K562 (cell line): ENCODE data around the gene PTRHD1. TPM values are rescaled to one million over a fixed set of nuclear protein-coding genes. Genes with fewer than 3 reads are reported as not detected.

Experiments used
- ATAC-seq: fragments of 200-7000 bp; cut with Tn5 transposase; 3 replicates; pipeline ENCODE4 v1.9.1; 2020; ENCODE audit warnings: moderate library complexity
- BruUV-seq: library from RNA; stranded (reverse); fragments of 400-500 nt; replicated peaks from 2 replicates; lab custom pipeline; 2021; lab: Mats Ljungman, UMichigan
- CTCF ChIA-PET: fragments of 300-600 bp; formaldehyde crosslinking; extraction: SDS; loops from one replicate; lab custom pipeline; 2021; ENCODE audit warnings: low intra/inter-chr PET ratio; lab: Yijun Ruan, JAX
- POLR2A ChIA-PET: fragments of 300-600, 350-650 bp; sonication (Branson Sonifier 250); formaldehyde crosslinking; extraction: SDS; loops from one replicate; lab custom pipeline; 2021; ENCODE audit warnings: antibody characterized with exemption, inconsistent platforms; lab: Yijun Ruan, JAX
- DNase-seq, 4 experiments: peaks; one replicate each; pipeline versions ENCODE4 v3.0.0 to v3.0.0-alpha.2; 2011 to 2018; ENCODE audit warnings: low spot score in 3 of 4, mixed read lengths in 3 of 4; ENCODE audit errors: extremely low read depth in 1 of 4
- FAIRE-seq: peaks from 2 replicates; lab custom pipeline; 2011; peaks lifted over from hg19 to GRCh38; lab: Jason Lieb, UNC
- H2AFZ ChIP-seq: 2 replicates; pipeline ENCODE4 v1.6.0; 2011; ENCODE audit warnings: low read depth, low read length, control low read depth, inconsistent platforms
- H3K27ac ChIP-seq: fragments of 200-600 bp; 3 replicates; pipeline ENCODE4 v1.8.0; 2011; ENCODE audit warnings: low read depth, mild to moderate bottlenecking, control low read depth, inconsistent platforms, low read length, moderate library complexity, mixed read lengths; ENCODE audit errors: extremely low read depth
- H3K27me3 ChIP-seq, 2 experiments: fragments of 300-600 bp in 1 of 2; 2 replicates in 1 of 2; 3 replicates in 1 of 2; pipeline versions ENCODE4 v1.6.0 to v1.8.0; 2011; ENCODE audit warnings: inconsistent platforms in 2 of 2, low read length in 2 of 2, mild to moderate bottlenecking in 1 of 2, mixed read lengths in 1 of 2, moderate library complexity in 1 of 2; ENCODE audit not compliant: control insufficient read depth in 2 of 2, insufficient read depth in 2 of 2
- H3K36me3 ChIP-seq: fragments of 300-600 bp; 3 replicates; pipeline ENCODE4 v1.8.0; 2011; ENCODE audit warnings: mild to moderate bottlenecking, low read length, inconsistent platforms; ENCODE audit not compliant: control insufficient read depth, insufficient read depth
- H3K4me1 ChIP-seq, 2 experiments: fragments of 200-600 bp in 1 of 2; replicated peaks in 1 of 2; 2 replicates in 1 of 2; 3 replicates in 1 of 2; pipeline versions ENCODE4 v1.5.1 to v1.8.0; 2011; ENCODE audit warnings: inconsistent platforms in 2 of 2, low read length in 2 of 2, mild to moderate bottlenecking in 1 of 2, mixed read lengths in 1 of 2, moderate library complexity in 1 of 2; ENCODE audit not compliant: control insufficient read depth in 2 of 2, insufficient read depth in 2 of 2
- H3K4me2 ChIP-seq: 2 replicates; pipeline ENCODE4 v1.6.1; 2011; ENCODE audit warnings: low read length, control low read depth, inconsistent platforms, mixed read lengths; ENCODE audit not compliant: insufficient read depth
- H3K4me3 ChIP-seq: fragments of 200-600 bp; sonication (generic), shearing (Covaris generic); 2 replicates; pipeline ENCODE4 v1.5.1; 2016; ENCODE audit warnings: control low read depth, inconsistent platforms
- H3K79me2 ChIP-seq: fragments of 200-600 bp; 3 replicates; pipeline ENCODE4 v1.8.0; 2011; ENCODE audit warnings: low read length, inconsistent platforms; ENCODE audit not compliant: control insufficient read depth, insufficient read depth
- H3K9ac ChIP-seq, 2 experiments: 2 replicates each; pipeline versions ENCODE4 v1.6.0 to v1.6.1; 2011; ENCODE audit warnings: low read depth in 2 of 2, low read length in 2 of 2, control low read depth in 1 of 2, inconsistent platforms in 1 of 2, mild to moderate bottlenecking in 1 of 2, mixed read lengths in 1 of 2; ENCODE audit not compliant: insufficient read depth in 1 of 2
- H3K9me1 ChIP-seq: one replicate; pipeline ENCODE4 v1.6.0; 2011; ENCODE audit warnings: inconsistent platforms, mild to moderate bottlenecking, low read length, moderate library complexity; ENCODE audit not compliant: control insufficient read depth, insufficient read depth
- H3K9me3 ChIP-seq: replicated peaks from 2 replicates; pipeline ENCODE4 v1.5.1; 2011; ENCODE audit warnings: low read depth, low read length, inconsistent platforms; ENCODE audit not compliant: control insufficient read depth, insufficient read depth
- H4K20me1 ChIP-seq: replicated peaks from 2 replicates; pipeline ENCODE4 v1.6.1; 2011; ENCODE audit warnings: low read length, inconsistent platforms, mixed read lengths; ENCODE audit not compliant: control insufficient read depth, insufficient read depth
- CBX8 ChIP-seq: fragments of 200-600 bp; sonication (generic); IDR thresholded peaks from 2 replicates; pipeline ENCODE4 v1.6.1; 2012; ENCODE audit warnings: borderline replicate concordance, mixed run types, low read depth, mild to moderate bottlenecking, moderate library complexity, mixed read lengths, low read length, control low read depth, inconsistent platforms; ENCODE audit not compliant: poor library complexity, severe bottlenecking; ENCODE audit errors: extremely low read depth
- EWSR1 ChIP-seq: fragments of 450-650 bp; IDR thresholded peaks from 2 replicates; pipeline ENCODE4 v1.6.1; 2018; ENCODE audit warnings: borderline replicate concordance, mild to moderate bottlenecking, low read depth, moderate library complexity; ENCODE audit not compliant: partially characterized antibody
- NFIC ChIP-seq: fragments of 450-650 bp; IDR thresholded peaks from 2 replicates; pipeline ENCODE4 v1.6.1; 2017; ENCODE audit warnings: mild to moderate bottlenecking, inconsistent platforms
- POLR2G ChIP-seq: fragments of 200-400 bp; formaldehyde crosslinking; IDR thresholded peaks from 2 replicates; pipeline ENCODE4 v1.6.1; 2017; ENCODE audit warnings: low read depth, mild to moderate bottlenecking, antibody characterized with exemption, low read length, moderate library complexity
- ZNF445 ChIP-seq: fragments of 250-450 bp; sonication (Bioruptor Pico); IDR thresholded peaks from 2 replicates; pipeline ENCODE4 v1.4.0; 2020; ENCODE audit warnings: low read depth, mild to moderate bottlenecking, moderate library complexity
- ZNF644 ChIP-seq: fragments of 200-800 bp; sonication (Bioruptor generic); IDR thresholded peaks from 2 replicates; pipeline ENCODE4 v1.6.1; 2016; ENCODE audit warnings: low read depth, missing genetic modification characterization, missing compliant biosample characterization
- WGBS: fragments of 100-300 bp; shearing (Covaris generic); methylation state at CpG from one replicate; pipeline ENCODE4 v1.1.6; 2016; ENCODE audit warnings: low coverage, mixed read lengths; ENCODE audit not compliant: insufficient coverage; ENCODE audit errors: missing lambda C conversion rate; 5-methylcytosine and 5-hydroxymethylcytosine counted together
- in situ Hi-C: fragments of 300-500 bp; cut with MboI; formaldehyde crosslinking; loops from 4 replicates; pipeline ENCODE4 v1.15.0; 2018; ENCODE audit warnings: inconsistent platforms, mixed read lengths
- intact Hi-C: fragments of 100-400 bp; cut with micrococcal nuclease; formaldehyde crosslinking; loops from 2 replicates; pipeline ENCODE4 v1.14.2; 2022
- polyA plus RNA-seq, 8 experiments: library from polyadenylated mRNA; depleted of rRNA in 4 of 8; stranded (reverse) in 5 of 8; unstranded in 3 of 8; fragments of >200 nt; fragmentation: Nextera tagmentation in 2 of 8; fragmentation: Illumina TruSeq in 1 of 8; extraction: Ambion mirVana in 2 of 8; extraction: Trizol in 1 of 8; gene quantifications; 2 replicates each; pipeline versions ENCODE4 v1.2.1 to v1.2.3, GENCODE V29; 2011 to 2014; ENCODE audit warnings: inconsistent platforms in 1 of 8, missing spikeins in 1 of 8
- total RNA-seq, 7 experiments: library from RNA; depleted of rRNA in 6 of 7; stranded (reverse); fragments of >200 nt in 6 of 7; fragmentation: Illumina TruSeq in 2 of 7; extraction: Trizol in 2 of 7; gene quantifications; 2 replicates each; pipeline versions ENCODE4 v1.2.1 to v1.2.3, GENCODE V29; 2011 to 2021; ENCODE audit warnings: low replicate concordance in 1 of 7
- TF ChIP-seq, protein P1 (sequence below): sonication (generic); formaldehyde crosslinking; IDR thresholded peaks from 2 replicates; pipeline ENCODE4 v1.8.0; 2022; ENCODE audit warnings: mild to moderate bottlenecking, low read depth, missing genetic modification reagents
- TF ChIP-seq, protein P2 (sequence below): fragments of 250-450 bp; sonication (Bioruptor Pico); IDR thresholded peaks from 2 replicates; pipeline ENCODE4 v1.8.0; 2022; ENCODE audit warnings: moderate library complexity, mild to moderate bottlenecking, inconsistent platforms

Gene PTRHD1
- total and polyA plus RNA-seq, 9 of the 15 experiments (the other 6 are each of a cell fraction or from before 2014, with no cell fraction given), result 15.8 to 83.2 (median 46.6) TPM

DNA sequence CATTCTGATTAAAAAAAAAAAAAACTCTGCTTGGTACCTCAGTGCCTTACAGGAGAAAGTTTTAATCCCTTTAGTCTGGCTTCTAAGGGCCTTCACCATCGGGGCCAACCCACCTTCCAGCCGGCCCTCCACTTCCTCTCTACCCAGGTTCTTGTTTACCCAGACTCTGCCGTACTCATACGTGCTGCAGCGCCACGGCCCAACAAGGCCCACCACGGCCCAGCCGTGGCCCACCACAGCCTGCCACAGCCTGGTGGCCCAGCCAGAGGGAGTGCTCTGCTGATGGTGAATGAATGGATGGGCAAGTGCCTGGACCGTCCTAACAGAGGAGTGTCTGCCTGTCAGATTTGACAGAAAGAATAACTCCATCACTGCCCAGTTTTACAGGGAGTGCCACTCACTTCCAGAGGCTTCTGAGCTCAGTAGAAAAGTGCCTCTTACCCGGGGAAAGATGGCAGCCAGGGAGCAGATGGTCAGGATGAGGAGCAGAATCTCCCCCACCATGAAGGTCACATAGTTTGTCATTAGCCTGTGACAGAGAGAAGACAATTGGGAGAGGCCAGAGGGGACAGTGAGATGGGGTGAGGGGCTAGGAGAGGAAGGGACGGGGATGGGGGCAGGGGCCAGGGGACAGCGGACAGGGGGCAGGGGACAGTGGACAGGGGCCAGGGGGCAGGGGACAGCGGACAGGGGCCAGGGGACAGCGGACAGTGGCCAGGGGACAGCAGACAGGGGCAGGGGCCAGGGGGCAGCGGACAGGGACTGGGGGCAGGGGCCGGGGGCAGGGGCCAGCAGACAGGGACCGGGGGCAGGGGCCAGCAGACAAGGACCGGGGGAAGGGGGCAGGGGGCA lies 38.3 kb upstream of the PTRHD1 start:
- ATAC-seq (no peak), DNase-seq (no peak), FAIRE-seq (no peak)
- no peaks in the 10 kb centered on the region for H3K79me2 ChIP-seq
- 81% methylated on average over 10 of the region's 18 CpGs for WGBS
- no TSS peak for BruUV-seq
- no peak overlapping the region for H3K4me3 ChIP-seq
- H3K9me3 ChIP-seq, result no peaks in the 10 kb centered on the region
- in situ Hi-C loops (no loop called here), intact Hi-C loops (no loop called here)
- H3K27ac ChIP-seq, result no peak overlapping the region
- no peaks in the 10 kb centered on the region for H4K20me1 ChIP-seq
- H2AFZ ChIP-seq, result no peak overlapping the region
- ChIA-PET CTCF (no interaction called here), POLR2A (no interaction called here)
- H3K36me3 ChIP-seq, result peaks cover 52% of the 10 kb centered on the region; the same call in 2 of the 3 replicates
- H3K9ac ChIP-seq, result no peak overlapping the region
- no peaks in the 10 kb centered on the region for H3K27me3 ChIP-seq
- no peaks in the 10 kb centered on the region for H3K9me1 ChIP-seq
- TF ChIP-seq CBX8 (no peak), EWSR1 (no peak), POLR2G (0 out of 2 replicates have a peak, but pooled peaks have one; percentile 20), ZNF445 (no peak), NFIC (no peak), ZNF644 (no peak)
- TF ChIP-seq, protein P1, sequence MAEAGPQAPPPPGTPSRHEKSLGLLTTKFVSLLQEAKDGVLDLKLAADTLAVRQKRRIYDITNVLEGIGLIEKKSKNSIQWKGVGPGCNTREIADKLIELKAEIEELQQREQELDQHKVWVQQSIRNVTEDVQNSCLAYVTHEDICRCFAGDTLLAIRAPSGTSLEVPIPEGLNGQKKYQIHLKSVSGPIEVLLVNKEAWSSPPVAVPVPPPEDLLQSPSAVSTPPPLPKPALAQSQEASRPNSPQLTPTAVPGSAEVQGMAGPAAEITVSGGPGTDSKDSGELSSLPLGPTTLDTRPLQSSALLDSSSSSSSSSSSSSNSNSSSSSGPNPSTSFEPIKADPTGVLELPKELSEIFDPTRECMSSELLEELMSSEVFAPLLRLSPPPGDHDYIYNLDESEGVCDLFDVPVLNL (CRISPR knock-in tag), result no peak
- TF ChIP-seq, protein P2, sequence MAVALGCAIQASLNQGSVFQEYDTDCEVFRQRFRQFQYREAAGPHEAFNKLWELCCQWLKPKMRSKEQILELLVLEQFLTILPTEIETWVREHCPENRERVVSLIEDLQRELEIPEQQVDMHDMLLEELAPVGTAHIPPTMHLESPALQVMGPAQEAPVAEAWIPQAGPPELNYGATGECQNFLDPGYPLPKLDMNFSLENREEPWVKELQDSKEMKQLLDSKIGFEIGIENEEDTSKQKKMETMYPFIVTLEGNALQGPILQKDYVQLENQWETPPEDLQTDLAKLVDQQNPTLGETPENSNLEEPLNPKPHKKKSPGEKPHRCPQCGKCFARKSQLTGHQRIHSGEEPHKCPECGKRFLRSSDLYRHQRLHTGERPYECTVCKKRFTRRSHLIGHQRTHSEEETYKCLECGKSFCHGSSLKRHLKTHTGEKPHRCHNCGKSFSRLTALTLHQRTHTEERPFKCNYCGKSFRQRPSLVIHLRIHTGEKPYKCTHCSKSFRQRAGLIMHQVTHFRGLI, result no peak
- H3K4me2 ChIP-seq, result no peak overlapping the region
- peaks cover 0 to 5% of the 10 kb centered on the region in 2 experiments; a peak in 2 of 5 replicates for H3K4me1 ChIP-seq
